ENCODE measurements around the gene PXDN.

The PXDN gene

GRCh38 chr2:1754046-1754445 lies 9.7 kb upstream of the PXDN start:
- no peak for DNase-seq

- no peak for DNase-seq
Observed at GRCh38 chr2:1752751-1753150, 8.4 kb upstream of the PXDN start.

GRCh38 chr2:1751767-1752725 lies 7.7 kb upstream of the PXDN start:
- no peak for DNase-seq

DNA sequence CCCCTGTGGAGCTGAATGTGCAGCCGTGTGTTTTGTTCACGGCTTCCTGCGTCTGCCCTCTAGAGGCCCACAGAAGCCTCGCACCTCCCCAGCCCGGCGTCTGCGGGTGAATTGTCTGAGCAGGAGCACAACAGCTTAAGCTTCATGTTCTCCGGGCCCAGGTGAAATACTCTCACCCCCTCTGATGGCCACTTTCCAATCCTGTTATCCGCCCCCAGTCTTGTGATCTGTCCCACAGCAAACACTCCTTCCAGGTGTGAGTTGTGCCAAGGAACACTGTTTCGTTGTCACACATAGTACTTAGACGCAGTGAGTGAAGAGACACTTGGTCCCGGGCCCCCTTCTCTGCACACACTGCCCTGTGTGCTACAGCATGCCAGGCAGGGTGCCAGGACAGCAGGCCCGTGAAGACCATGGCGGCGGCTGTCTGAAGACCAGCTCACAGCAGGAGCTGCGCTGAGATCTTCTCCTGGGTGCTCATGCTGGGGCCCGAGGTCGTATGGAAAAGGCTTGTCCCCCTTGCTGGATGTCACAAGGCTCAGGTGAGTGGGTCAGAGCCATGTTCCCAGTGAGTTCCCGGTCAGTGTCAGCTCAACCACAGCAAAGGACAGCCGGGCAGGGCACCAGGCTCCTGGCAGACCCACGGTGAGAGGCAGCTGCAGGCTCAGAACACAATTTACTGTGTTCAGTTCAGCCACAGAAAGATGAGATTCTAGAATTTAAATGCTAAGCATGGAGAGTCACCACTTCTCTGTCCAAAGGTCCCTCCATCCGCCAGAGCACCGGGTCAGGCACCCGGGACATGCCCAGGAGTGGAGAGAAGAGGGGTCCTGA lies 6.8 kb upstream of the PXDN start:
- DNase-seq: peak; percentile 61

- DNase-seq: no peak
Observed at GRCh38 chr2:1750270-1750932, 6.1 kb upstream of the PXDN start.

DNA sequence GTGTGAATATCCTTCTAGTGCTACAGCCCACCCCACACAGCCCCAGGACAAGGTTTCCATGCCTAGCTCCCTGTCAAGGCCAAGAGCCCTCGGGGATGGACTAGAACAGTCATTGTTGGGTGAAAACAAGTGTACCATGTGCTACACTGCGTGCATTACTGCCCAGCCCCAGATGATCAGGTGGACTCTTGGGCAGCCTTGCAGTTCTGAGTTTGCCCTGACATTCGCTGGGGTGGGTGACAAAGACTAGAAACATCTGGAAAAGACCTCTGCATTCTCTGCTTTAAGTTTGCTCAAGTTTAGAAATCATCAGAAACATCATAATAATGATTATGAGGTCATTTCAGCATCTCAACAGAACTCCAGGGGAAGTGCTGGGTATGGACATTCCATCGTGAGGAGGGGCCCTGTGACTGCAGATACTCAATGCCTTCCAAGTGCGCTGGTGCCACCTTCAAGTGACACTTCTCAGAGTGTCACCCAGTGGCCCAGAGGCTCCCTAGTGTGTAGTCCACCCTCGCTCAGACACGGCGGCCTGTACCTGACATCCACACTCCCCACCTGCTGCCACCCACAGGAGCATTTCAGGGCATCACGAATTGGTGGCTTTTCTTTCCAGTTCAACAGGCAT lies 5.3 kb upstream of the PXDN start:
- DNase-seq: no peak

DNA sequence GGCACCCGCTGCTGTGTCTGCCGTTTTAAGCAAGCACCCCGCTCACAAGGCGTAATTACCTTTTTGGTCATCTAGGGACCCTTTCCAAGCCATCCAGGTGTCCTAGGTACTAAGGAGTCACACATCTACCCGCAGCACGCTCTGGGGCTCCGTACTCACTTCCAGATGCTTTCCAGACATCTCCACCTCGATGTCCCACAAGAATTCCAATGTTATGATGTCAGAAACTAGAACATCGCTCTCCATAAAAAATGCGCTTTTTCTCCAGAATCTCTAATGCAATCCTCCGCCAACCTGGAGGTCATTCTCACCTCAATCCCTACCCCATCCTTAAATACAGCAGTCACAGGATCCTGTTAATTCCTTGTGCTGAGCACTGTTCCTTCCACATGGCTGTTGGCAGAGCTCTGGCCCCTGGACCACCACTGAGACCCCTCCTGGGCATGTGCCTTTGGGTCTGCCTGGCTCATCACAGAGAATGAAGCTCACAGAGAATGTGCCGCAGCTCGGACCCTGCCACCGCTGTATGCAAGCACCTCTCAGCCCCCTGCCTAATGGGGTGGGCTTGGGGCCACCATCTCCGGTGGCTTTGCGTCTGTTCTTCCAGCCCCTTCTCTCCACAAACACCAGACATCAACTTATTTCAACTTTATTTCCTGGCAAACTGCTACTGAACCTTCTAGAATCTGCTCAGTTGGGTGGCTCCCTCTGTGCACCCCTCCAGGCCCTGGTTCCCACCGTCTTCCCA lies 4.6 kb upstream of the PXDN start:
- no peak for DNase-seq

GRCh38 chr2:1748176-1748740 lies 3.9 kb upstream of the PXDN start:
- no peak for DNase-seq

GRCh38 chr2:1747065-1747941 lies 3.0 kb upstream of the PXDN start:
- no peak for DNase-seq

DNA sequence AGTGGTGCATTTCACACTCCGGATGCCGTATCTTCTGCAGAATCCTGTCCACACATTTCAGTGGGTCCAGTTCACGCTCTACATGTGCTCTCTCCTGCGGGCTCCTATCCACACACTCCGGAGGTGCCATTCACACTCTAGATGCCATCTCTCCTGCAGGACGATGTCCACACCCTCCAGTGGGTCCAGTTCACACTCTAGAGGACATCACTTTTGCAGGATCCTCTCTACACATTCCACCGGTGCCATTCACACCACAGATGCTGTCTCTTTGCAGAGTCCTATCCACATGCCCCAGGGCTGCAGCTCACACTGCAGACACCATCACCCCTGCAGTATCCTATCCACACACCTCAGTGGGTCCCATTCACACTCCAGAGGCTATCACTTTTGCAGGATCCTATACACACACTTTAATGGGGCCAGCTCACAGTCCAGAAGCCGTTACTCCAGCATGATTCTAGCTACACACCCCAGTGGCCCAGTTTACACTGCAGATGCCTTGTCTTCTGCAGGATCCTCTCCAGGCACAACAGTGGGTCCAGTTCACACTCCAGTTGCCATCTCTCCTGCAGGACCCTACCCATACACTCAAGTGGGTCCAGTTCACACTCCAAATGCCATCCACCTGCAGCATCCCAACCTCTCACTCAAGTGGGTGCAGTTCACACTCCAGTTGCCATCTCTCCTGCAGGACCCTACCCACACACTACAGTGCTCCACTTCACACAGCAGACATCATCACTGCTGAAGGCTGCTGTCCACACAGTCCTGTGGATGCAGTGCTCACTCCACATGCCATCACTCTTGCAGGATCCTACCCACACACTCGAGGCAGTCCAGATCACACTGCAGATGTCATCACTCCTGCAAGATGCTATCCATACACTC lies 2.1 kb upstream of the PXDN start:
- DNase-seq: no peak

GRCh38 chr2:1745171-1746023 lies 1.1 kb upstream of the PXDN start:
- no peak for DNase-seq

- DNase-seq: no peak
Observed at GRCh38 chr2:1744151-1744445, 217 bp downstream of the PXDN start.

DNA sequence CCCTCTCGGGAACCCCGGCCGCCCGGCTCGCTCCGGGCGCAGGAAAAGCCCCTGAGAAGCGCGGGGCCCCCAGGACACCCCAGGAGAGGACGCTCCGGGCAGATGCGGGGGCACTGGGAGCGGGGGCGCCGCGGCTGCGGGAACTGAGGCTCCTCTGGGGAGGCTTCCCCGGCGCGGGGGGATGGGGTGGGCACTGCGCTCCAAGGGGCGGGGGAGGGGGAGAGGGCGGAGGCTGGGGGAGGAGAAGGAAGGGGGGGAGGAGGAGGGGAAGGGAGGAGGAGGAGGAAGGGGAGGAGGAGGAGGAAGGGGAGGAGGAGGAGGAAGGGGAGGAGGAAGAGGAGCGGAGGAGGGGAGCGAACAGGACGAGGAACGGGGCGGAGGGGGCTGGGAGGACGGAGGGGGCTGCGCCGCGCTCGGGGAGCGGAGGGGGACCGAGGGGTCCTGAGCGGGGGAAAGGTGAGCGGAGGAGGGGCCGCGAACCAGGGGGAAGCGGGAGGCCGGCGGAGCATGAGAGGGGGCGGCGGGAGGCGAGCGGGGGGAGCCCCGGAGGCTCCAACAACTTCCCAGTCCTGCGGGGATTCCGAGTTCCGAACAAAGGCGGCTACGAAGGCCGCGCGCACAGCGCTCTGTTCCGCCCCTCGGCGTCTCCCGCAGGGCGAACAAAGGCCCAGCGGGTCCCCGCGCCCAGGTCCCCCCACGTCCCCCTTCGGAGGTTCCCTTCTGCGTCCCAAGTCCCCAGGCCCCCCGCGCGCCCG lies 742 bp downstream of the PXDN start:
- DNase-seq: no peak

- DNase-seq: peak; percentile 84
Observed at GRCh38 chr2:1742681-1743395, 1.5 kb downstream of the PXDN start.

GRCh38 chr2:1742301-1742680 lies 2.0 kb downstream of the PXDN start:
- no peak for DNase-seq

- no peak for DNase-seq
Observed at GRCh38 chr2:1741851-1742250, 2.5 kb downstream of the PXDN start.
